GM19193 (cell line): ENCODE measurements around the gene TMEM121B.

Experiments
- POLR2A ChIP-seq: IDR thresholded peaks from 4 replicates; pipeline ENCODE4 v1.6.1; 2011; ENCODE audit not compliant: insufficient read depth, insufficient read length; ENCODE audit errors: extremely low read depth

The TMEM121B gene

GRCh38 chr22:17096071-17096470 is 25.1 kb downstream of the TMEM121B start:
- TF ChIP-seq POLR2A = no peak

- TF ChIP-seq POLR2A = no peak
Measured at GRCh38 chr22:17095538-17095937, 25.6 kb downstream of the TMEM121B start.

- TF ChIP-seq POLR2A = no peak
Measured at GRCh38 chr22:17093081-17093480, 28.1 kb downstream of the TMEM121B start.

DNA sequence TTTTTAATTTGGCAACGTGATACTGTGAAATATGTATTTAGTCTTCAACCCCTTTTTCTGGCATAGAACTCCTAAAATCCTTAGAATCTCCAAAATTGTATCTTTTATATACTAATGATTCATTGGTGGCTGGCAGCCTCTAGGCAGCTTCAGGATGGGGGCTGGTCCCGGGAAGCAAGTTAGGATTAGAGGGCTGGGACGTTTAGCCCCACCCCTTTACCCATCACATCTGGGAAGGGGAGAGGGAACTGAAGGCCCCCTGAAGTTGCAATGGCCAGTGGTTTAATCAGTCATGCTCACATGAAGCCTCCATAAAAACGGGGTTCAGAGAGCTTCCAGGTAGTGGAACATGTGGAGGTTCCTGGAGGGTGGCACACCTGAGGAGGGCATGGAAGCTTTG is 29.3 kb downstream of the TMEM121B start:
- no peak for TF ChIP-seq POLR2A

GRCh38 chr22:17090550-17090949 is 30.6 kb downstream of the TMEM121B start:
- TF ChIP-seq POLR2A = no peak

DNA sequence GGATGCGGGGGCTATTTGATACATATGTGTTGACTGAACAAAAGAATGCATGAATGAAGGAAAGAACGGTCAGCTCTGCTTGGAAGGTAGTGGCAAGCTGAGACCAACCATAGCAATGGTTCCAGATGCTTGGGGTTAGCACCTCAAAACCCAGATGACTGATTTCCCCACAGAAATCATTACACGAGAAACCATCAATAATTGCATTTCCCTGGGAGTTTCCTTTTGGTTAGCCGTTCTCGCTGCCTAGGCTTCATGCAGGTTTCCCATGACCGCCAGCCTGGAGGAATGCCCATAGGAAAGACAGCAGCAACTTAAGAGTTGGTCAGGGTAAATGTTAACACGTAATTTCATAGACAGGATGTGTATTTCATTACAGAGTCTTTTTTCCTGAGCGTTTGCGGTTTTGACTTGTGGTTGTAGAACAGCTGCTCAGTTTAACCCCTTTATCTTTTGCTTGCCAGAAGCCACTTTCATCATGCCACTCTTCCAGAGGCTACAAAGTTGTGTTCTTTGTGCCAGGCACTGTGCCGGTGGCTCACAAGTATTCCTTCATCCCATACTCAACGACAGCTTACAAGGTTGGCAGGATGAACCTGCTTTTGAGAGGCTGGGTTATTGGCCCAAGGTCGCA is 33.5 kb downstream of the TMEM121B start:
- TF ChIP-seq POLR2A = no peak

DNA sequence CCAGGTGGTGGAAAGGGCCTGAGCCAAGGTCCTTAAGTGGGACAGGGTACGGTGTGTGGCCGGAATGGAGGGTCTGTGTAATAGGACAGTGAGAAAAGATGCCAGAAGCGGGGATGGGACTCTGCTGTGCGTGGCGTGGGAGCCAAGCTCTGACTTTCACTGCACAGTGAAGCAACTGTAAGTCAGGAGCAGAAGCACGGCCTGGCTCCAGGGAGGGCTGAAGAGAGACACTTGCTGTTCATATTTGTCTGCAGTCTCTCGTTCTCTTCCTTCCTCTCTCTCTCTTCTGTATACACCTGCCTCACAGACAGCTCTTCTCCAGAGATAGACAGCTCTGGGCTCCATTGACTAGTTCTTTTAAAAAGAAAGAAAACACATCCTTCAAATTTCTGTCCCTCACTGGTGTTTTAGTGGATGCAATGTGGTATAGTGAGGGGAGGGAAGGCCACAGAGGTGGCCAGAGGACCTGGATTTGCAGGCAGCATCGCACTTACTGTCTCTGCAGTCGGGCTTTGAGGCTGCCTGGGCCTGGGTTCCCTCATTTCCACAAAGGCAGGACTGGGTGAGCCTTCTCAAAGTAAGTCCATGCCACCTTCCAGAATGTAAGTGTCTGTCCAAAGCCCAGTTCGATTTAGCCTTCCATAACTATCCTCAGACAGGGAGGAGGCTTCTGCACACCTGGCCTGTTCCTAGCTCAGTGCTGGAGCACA is 34.2 kb downstream of the TMEM121B start:
- TF ChIP-seq POLR2A = no peak

- no peak for TF ChIP-seq POLR2A
Measured at GRCh38 chr22:17086296-17086695, 34.9 kb downstream of the TMEM121B start.

GRCh38 chr22:17085277-17086181 is 35.6 kb downstream of the TMEM121B start:
- TF ChIP-seq POLR2A = no peak

DNA sequence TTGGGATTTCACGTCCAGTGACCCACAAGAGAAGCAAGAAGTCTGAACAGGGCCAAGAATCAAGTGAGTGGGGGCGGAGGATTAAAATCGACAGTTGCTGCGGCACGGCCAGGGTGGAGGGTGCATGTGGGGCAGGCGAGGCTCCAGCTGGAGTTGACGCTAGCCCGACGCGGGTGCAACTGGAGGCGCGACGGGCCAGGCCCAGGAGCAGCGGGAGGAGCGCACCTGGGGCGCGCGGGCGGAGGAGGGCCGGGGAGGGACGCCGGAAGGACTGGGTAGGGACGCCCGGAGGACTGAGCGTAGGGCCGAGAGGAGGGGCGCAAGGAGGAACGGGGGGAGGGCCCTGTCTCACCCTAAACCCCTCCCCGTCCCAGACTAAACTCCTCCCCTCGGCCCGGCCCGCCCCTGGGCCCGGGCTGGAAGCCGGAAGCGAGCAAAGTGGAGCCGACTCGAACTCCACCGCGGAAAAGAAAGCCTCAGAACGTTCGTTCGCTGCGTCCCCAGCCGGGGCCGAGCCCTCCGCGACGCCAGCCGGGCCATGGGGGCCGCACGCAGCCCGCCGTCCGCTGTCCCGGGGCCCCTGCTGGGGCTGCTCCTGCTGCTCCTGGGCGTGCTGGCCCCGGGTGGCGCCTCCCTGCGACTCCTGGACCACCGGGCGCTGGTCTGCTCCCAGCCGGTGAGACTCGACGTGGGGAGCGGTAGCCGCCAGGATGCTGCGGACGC is 36.4 kb downstream of the TMEM121B start, which contains the start of gene IL17RA:
IL17RA (plus strand) TSS at position 447 of the 723 bp plus-strand sequence; CDS start at position 539, 92 bp downstream.
- peak; percentile 76 for TF ChIP-seq POLR2A

DNA sequence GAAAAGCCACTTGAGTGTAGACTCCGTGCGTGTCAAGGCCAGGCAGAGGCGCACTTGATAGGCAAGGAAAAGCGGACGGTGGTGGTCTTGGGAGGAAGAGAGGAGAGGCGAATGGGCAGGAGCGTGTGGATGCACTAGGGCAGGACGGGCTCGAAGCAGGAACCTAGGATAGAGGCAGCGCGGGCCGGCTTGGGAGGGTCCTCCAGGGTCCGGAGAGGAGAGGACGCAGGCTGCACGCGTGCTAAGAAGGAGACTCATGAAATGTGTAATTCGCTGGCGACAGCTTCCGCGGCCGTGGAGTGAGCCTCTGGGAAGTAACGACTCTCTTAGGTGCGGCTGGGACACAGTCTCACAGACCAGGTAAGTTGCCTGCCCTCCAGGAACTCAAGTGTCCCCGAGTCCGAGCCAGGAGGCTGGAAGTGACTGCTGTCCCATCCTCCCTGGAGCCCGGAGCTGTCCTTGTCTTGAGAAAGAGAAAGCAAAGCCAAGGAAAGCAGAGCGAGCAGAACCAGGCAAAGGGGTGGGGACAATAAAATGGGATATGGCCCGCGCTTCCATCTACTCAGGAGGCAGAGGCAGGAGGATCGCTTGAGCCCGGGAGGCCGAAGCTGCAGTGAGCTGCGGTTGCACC is 37.2 kb downstream of the TMEM121B start:
- TF ChIP-seq POLR2A = no peak

DNA sequence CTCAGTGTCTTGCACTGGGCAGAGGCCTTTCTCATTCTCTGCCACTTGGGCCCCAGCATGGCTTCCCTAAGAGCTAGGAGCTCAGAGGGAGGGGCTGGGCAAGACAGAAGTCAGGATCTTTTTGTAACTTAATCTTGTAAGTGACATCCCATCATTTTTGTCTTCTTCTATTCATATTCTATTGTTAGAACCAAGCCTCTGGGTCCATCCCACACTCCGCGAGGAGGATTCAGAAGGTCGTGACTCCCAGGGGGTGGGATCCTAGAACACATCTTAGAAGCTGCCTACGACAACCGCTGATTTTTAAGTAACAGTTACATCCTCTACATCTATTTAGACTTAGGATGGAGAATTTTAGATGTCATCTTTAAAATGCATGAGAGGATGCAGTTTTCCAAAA is 37.9 kb downstream of the TMEM121B start:
- TF ChIP-seq POLR2A = no peak

- TF ChIP-seq POLR2A = no peak
Measured at GRCh38 chr22:17079572-17079971, 41.6 kb downstream of the TMEM121B start.

GRCh38 chr22:17077255-17077654 is 43.9 kb downstream of the TMEM121B start:
- TF ChIP-seq POLR2A = no peak

GRCh38 chr22:17074648-17075002 is 46.5 kb downstream of the TMEM121B start:
- no peak for TF ChIP-seq POLR2A

GRCh38 chr22:17072877-17073276 is 48.3 kb downstream of the TMEM121B start:
- TF ChIP-seq POLR2A = no peak
